Activated gamma-delta T cell treated with Interleukin-2 at 50 U/mL for 16 hours (primary cell): ENCODE measurements around the gene CEP126.
A peak's percentile ranks its signal among the peaks of the same experiment; 100 is the strongest.

Experiments
- DNase-seq: peaks from one replicate; pipeline ENCODE4 v3.0.0-alpha.2; 2020

CEP126 gene

GRCh38 chr11:101914738-101915426, at the start of gene CEP126:
TSS of gene CEP126 (plus strand) at chr11:101915010. CDS start at chr11:101915285, 275 bp downstream.
- DNase-seq, result peak; percentile 91

- no peak for DNase-seq
Measured at GRCh38 chr11:101866619-101867491, 48.0 kb upstream of the CEP126 start.

- no peak for DNase-seq
Measured at GRCh38 chr11:101867951-101868350, 46.9 kb upstream of the CEP126 start.

- no peak for DNase-seq
Measured at GRCh38 chr11:101870510-101870909, 44.3 kb upstream of the CEP126 start.

- no peak for DNase-seq
Measured at GRCh38 chr11:101872171-101872882, 42.5 kb upstream of the CEP126 start.

- no peak for DNase-seq
Measured at GRCh38 chr11:101880222-101880621, 34.6 kb upstream of the CEP126 start.

GRCh38 chr11:101881586-101881985, 33.2 kb upstream of the CEP126 start:
- no peak for DNase-seq

- DNase-seq, result no peak
Measured at GRCh38 chr11:101885631-101886030, 29.2 kb upstream of the CEP126 start.

GRCh38 chr11:101889767-101890166, 25.0 kb upstream of the CEP126 start:
- DNase-seq, result no peak

- DNase-seq, result no peak
Measured at GRCh38 chr11:101894505-101894904, 20.3 kb upstream of the CEP126 start.

- DNase-seq, result no peak
Measured at GRCh38 chr11:101907815-101908214, 7.0 kb upstream of the CEP126 start.

- no peak for DNase-seq
Measured at GRCh38 chr11:101909087-101909486, 5.7 kb upstream of the CEP126 start.

- no peak for DNase-seq
Measured at GRCh38 chr11:101912823-101913284, 2.0 kb upstream of the CEP126 start.

- DNase-seq, result no peak
Measured at GRCh38 chr11:101913656-101914055, 1.2 kb upstream of the CEP126 start.

- DNase-seq, result no peak
Measured at GRCh38 chr11:101914341-101914737, 471 bp upstream of the CEP126 start.

- DNase-seq, result no peak
Measured at GRCh38 chr11:101915791-101916291, 1.0 kb downstream of the CEP126 start.

GRCh38 chr11:101916422-101916821, 1.6 kb downstream of the CEP126 start, which contains the start of gene ANGPTL5:
TSS of gene ANGPTL5 (minus strand) at chr11:101916522. CDS start at chr11:101907909, 8,613 bp downstream.
- no peak for DNase-seq

GRCh38 chr11:101917226-101917625, 2.4 kb downstream of the CEP126 start:
- no peak for DNase-seq

- DNase-seq, result no peak
Measured at GRCh38 chr11:101920992-101921391, 6.2 kb downstream of the CEP126 start.

GRCh38 chr11:101923554-101923953, 8.7 kb downstream of the CEP126 start:
- no peak for DNase-seq

- no peak for DNase-seq
Measured at GRCh38 chr11:101929294-101929915, 14.6 kb downstream of the CEP126 start.

GRCh38 chr11:101931692-101932091, 16.9 kb downstream of the CEP126 start:
- no peak for DNase-seq
